HCT116 (cell line): ENCODE results near the gene SP3.

Experiments
- EZH2phosphoT487 ChIP-seq: fragments of 200-600 bp; IDR thresholded peaks from 2 replicates; pipeline ENCODE4 v1.6.1; 2018; ENCODE audit warnings: antibody characterized with exemption, borderline replicate concordance
- POLR2A ChIP-seq: IDR thresholded peaks from 2 replicates; pipeline ENCODE4 v1.7.0; 2011; ENCODE audit warnings: borderline replicate concordance; ENCODE audit not compliant: insufficient read depth, insufficient read length; ENCODE audit errors: extremely low read depth
- POLR2AphosphoS5 ChIP-seq: IDR thresholded peaks from 2 replicates; pipeline ENCODE4 v1.6.1; 2011; ENCODE audit warnings: mild to moderate bottlenecking, low read depth, low read length, moderate library complexity
- RAD21 ChIP-seq: IDR thresholded peaks from 2 replicates; pipeline ENCODE4 v1.6.1; 2012; ENCODE audit warnings: low read depth, mild to moderate bottlenecking
- REST ChIP-seq: IDR thresholded peaks from 2 replicates; pipeline ENCODE4 v1.6.1; 2012; ENCODE audit warnings: low read depth
- SIN3A ChIP-seq: IDR thresholded peaks from 2 replicates; pipeline ENCODE4 v1.6.1; 2012; ENCODE audit warnings: low read depth
- SRF ChIP-seq: IDR thresholded peaks from 2 replicates; pipeline ENCODE4 v1.6.1; 2012; ENCODE audit warnings: low read depth
- ZNF274 ChIP-seq: fragments of 200-500 bp; sonication (Bioruptor generic); IDR thresholded peaks from 2 replicates; pipeline ENCODE4 v1.6.1; 2014; ENCODE audit warnings: mild to moderate bottlenecking, low read depth, low read length, inconsistent platforms
- TF ChIP-seq, protein P1 (sequence below), 3 experiments: fragments of 200-600 bp in 1 of 3; sonication (generic) in 1 of 3; IDR thresholded peaks in 2 of 3; conservative IDR thresholded peaks in 1 of 3; 2 replicates each; pipeline ENCODE4 v1.5.1; 2012 to 2017; ENCODE audit warnings: low read depth in 2 of 3, low read length in 2 of 3, antibody characterized with exemption in 1 of 3, borderline replicate concordance in 1 of 3, control low read depth in 1 of 3, mild to moderate bottlenecking in 1 of 3, mixed read lengths in 1 of 3, mixed run types in 1 of 3, moderate library complexity in 1 of 3; ENCODE audit not compliant: insufficient read depth in 1 of 3

DNA sequence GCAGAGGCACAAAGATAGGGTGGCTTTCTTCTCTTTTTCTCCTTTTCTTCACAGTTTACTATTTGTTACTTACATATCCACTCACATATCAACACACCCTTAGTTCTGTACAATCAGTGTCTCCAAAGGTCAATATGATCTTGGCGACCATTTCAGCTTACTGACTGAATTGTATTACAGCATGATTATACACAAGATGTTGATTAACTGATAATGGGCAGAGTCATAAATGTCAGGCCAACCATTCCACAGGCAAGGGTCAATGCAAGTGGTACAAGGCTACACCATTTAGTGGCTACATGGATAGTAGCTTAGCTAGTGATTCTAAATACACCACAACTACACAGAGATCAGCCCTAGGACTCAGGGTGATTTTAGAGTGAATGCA, 20.4 kb upstream of the SP3 start:
- TF ChIP-seq, protein P1, sequence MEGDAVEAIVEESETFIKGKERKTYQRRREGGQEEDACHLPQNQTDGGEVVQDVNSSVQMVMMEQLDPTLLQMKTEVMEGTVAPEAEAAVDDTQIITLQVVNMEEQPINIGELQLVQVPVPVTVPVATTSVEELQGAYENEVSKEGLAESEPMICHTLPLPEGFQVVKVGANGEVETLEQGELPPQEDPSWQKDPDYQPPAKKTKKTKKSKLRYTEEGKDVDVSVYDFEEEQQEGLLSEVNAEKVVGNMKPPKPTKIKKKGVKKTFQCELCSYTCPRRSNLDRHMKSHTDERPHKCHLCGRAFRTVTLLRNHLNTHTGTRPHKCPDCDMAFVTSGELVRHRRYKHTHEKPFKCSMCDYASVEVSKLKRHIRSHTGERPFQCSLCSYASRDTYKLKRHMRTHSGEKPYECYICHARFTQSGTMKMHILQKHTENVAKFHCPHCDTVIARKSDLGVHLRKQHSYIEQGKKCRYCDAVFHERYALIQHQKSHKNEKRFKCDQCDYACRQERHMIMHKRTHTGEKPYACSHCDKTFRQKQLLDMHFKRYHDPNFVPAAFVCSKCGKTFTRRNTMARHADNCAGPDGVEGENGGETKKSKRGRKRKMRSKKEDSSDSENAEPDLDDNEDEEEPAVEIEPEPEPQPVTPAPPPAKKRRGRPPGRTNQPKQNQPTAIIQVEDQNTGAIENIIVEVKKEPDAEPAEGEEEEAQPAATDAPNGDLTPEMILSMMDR (IDR thresholded peaks at IDR 0.05 in 2 of 3, conservative IDR thresholded peaks at IDR 0.05 in 1 of 3; ENCODE audit: borderline replicate concordance in 1 of 3, insufficient read depth in 1 of 3, low read depth in 2 of 3, low read length in 2 of 3): no peak
- TF ChIP-seq REST: no peak
- TF ChIP-seq ZNF274: no peak
- TF ChIP-seq SIN3A: no peak
- no peak for TF ChIP-seq RAD21
- TF ChIP-seq SRF: no peak
- TF ChIP-seq POLR2AphosphoS5: no peak
- no peak for TF ChIP-seq POLR2A
- no peak for TF ChIP-seq EZH2phosphoT487
